ENCODE results near the gene FAM163B. TPM values are rescaled to one million over a fixed set of nuclear protein-coding genes. Genes with fewer than 3 reads are reported as not detected.

The FAM163B gene
- total RNA-seq, 4 donors from 2014 or later, result 0.64 TPM; not detected in 3

DNA sequence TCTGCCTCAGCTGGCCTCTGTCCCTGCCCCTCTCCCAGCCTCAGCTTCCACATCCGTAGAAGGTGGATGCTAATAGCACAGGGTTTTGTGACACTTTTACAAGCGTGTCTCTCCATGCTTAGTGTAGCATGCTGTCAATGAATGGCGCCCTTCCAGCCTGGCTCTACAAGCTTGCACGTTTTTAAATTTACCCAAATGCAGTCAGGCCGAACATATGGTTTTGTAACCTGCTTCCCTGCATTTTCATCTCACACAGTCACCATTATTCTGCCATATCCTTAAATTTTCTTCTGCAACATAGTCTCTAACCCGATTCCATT is 28.8 kb downstream of the FAM163B start:
- in situ Hi-C loops (cut with MboI; ENCODE audit: low pct_ligation_motif_present in 1 of 4, low pct_unique_long_range_greater_than_20kb in 1 of 4, low sequenced_read_pairs in 3 of 4), result no loop called here
- peaks cover 10 to 28% (median 18%) of the 10 kb centered on the region in 4 donors for H3K4me1 ChIP-seq

GRCh38 chr9:133579601-133580418 is 29.4 kb downstream of the FAM163B start:
- in situ Hi-C loops (cut with MboI; ENCODE audit: low pct_ligation_motif_present in 1 of 4, low pct_unique_long_range_greater_than_20kb in 1 of 4, low sequenced_read_pairs in 3 of 4), result no loop called here
- 78% methylated on average over 31 of the region's 31 CpGs; no CpG with 5 or more reads in 1 of the 2 donors for WGBS, 2 donors (ENCODE audit: low coverage in 1 of 2)
- TF ChIP-seq EP300 (IDR thresholded peaks at IDR 0.05; ENCODE audit: low read depth) (no peak), POLR2AphosphoS5 (IDR thresholded peaks at IDR 0.05) (no peak), POLR2A (IDR thresholded peaks at IDR 0.05) (no peak)
- TF ChIP-seq, protein P1, sequence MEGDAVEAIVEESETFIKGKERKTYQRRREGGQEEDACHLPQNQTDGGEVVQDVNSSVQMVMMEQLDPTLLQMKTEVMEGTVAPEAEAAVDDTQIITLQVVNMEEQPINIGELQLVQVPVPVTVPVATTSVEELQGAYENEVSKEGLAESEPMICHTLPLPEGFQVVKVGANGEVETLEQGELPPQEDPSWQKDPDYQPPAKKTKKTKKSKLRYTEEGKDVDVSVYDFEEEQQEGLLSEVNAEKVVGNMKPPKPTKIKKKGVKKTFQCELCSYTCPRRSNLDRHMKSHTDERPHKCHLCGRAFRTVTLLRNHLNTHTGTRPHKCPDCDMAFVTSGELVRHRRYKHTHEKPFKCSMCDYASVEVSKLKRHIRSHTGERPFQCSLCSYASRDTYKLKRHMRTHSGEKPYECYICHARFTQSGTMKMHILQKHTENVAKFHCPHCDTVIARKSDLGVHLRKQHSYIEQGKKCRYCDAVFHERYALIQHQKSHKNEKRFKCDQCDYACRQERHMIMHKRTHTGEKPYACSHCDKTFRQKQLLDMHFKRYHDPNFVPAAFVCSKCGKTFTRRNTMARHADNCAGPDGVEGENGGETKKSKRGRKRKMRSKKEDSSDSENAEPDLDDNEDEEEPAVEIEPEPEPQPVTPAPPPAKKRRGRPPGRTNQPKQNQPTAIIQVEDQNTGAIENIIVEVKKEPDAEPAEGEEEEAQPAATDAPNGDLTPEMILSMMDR (IDR thresholded peaks at IDR 0.05), result no peak

More for the DNA sequence above, 28.8 kb downstream of the FAM163B start:
- no peak for DNase-seq
- no peaks in the 10 kb centered on the region for H3K9me3 ChIP-seq
- 58 to 66% methylated on average over 5 to 6 of the region's 6 CpGs for WGBS, 2 donors (ENCODE audit: low coverage in 1 of 2)
- H3K4me3 ChIP-seq, result no peak overlapping the region
- TF ChIP-seq, protein P1 (IDR thresholded peaks at IDR 0.05), result no peak
- TF ChIP-seq POLR2A (IDR thresholded peaks at IDR 0.05) (no peak), EP300 (IDR thresholded peaks at IDR 0.05; ENCODE audit: low read depth) (no peak), POLR2AphosphoS5 (IDR thresholded peaks at IDR 0.05) (no peak)
- no peaks in the 10 kb centered on the region for H3K36me3 ChIP-seq
- peaks cover 24% of the 10 kb centered on the region for H3K27me3 ChIP-seq
- H3K27ac ChIP-seq, result no peak overlapping the region
- intact Hi-C loops (cut with DNase I; ENCODE audit: low total_unique reads), result no loop called here

DNA sequence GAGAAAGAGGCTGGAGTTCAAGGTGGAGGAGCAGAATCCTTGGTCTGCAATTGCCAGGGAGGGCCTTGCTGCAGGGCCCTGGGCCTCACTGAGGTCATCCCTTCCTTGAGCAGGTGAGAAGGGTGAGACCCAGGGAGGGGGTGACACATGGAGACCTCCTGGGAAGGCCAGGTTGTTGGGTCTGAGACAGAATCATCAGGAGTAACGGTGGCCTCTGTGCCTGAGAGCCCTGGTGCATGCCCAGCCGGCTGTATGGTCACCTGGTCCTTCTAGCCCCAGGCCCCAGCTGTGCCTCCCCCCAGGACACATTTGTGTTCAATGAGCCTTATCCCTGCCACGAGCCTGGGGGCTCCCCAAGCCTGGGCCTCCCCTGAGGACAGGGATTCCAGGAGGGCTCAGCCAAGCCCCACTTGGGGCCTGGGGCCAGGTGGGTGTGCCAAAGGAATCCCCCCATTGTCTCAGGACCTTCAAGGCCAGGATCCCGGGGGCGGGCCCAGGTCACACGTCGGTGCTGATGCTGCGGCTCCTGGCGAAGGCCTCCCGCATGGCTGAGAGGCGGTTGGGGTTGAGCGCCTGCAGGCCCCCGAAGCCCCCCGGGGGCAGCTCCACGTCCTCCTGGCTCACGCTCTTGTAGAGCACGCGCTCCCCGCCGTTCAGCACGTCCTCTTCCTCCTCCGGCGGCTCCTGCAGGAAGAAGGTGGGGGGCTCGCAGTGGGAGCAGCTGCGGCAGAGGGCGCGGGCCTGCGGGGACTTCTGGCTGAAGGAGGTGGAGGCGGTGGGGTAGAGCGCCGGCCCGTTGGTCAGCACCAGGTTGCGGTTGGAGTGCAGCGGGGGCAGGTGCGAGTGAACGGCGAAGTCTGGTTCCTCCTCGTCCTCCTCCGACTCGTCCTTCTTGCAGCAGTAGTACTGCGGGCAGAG is 30.4 kb downstream of the FAM163B start:
- H3K27me3 ChIP-seq, result peaks cover 16% of the 10 kb centered on the region
- peaks cover 0 to 12% (median 2%) of the 10 kb centered on the region in 4 donors for H3K4me1 ChIP-seq
- in situ Hi-C loops (cut with MboI; ENCODE audit: low pct_ligation_motif_present in 1 of 4, low pct_unique_long_range_greater_than_20kb in 1 of 4, low sequenced_read_pairs in 3 of 4), result no loop called here
- no peak for TF ChIP-seq POLR2A (IDR thresholded peaks at IDR 0.05)
- TF ChIP-seq, protein P1 (IDR thresholded peaks at IDR 0.05), result no peak
- TF ChIP-seq EP300 (IDR thresholded peaks at IDR 0.05; ENCODE audit: low read depth), result no peak
- TF ChIP-seq POLR2AphosphoS5 (IDR thresholded peaks at IDR 0.05), result no peak
- H3K27ac ChIP-seq, result no peak overlapping the region
- no peak overlapping the region for H3K4me3 ChIP-seq
- 73 to 75% methylated on average over 4 to 35 of the region's 41 CpGs for WGBS, 2 donors (ENCODE audit: low coverage in 1 of 2)
- H3K36me3 ChIP-seq, result no peaks in the 10 kb centered on the region
- DNase-seq, result no peak
- no peaks in the 10 kb centered on the region for H3K9me3 ChIP-seq
- intact Hi-C loops (cut with DNase I; ENCODE audit: low total_unique reads), result no loop called here

More at GRCh38 chr9:133579601-133580418, 29.4 kb downstream of the FAM163B start:
- no peaks in the 10 kb centered on the region for H3K9me3 ChIP-seq
- no peak overlapping the region for H3K4me3 ChIP-seq
- DNase-seq, result no peak
- H3K27ac ChIP-seq, result no peak overlapping the region
- H3K4me1 ChIP-seq, result peaks cover 5 to 22% (median 13%) of the 10 kb centered on the region in 4 donors
- no peaks in the 10 kb centered on the region for H3K36me3 ChIP-seq
- peaks cover 18% of the 10 kb centered on the region for H3K27me3 ChIP-seq
- intact Hi-C loops (cut with DNase I; ENCODE audit: low total_unique reads), result no loop called here

DNA sequence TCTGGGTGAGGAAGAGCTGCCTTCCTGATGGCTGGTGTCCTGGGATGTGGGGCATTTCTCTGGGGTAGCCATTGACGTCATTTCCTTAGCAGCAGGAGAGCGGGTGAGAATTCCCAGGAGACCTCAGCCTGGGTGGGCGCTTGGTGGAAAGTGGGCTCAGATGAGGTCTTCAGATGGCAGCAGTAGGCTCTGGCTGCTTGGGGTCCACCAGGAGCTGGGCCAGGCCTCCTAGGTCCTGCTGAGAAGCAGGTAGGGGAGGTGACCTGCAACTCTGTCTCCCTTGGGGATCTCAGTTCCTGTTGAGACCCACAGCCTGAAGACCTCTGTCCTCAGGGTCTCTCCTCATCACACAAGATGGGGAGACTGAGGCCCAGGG is 31.5 kb downstream of the FAM163B start:
- in situ Hi-C loops (cut with MboI; ENCODE audit: low pct_ligation_motif_present in 1 of 4, low pct_unique_long_range_greater_than_20kb in 1 of 4, low sequenced_read_pairs in 3 of 4), result no loop called here
- Histone ChIP-seq H3K36me3 (no peaks in the 10 kb centered on the region), H3K4me1 (peaks cover 0 to 17% (median 4%) of the 10 kb centered on the region in 4 donors), H3K27ac (no peak overlapping the region), H3K4me3 (no peak overlapping the region), H3K9me3 (no peaks in the 10 kb centered on the region), H3K27me3 (peaks cover 16% of the 10 kb centered on the region)
- TF ChIP-seq POLR2AphosphoS5 (IDR thresholded peaks at IDR 0.05), result no peak
- TF ChIP-seq POLR2A (IDR thresholded peaks at IDR 0.05), result no peak
- TF ChIP-seq EP300 (IDR thresholded peaks at IDR 0.05; ENCODE audit: low read depth), result no peak
- TF ChIP-seq, protein P1 (IDR thresholded peaks at IDR 0.05), result no peak
- WGBS, 2 donors (ENCODE audit: low coverage in 1 of 2), result 81% methylated on average over 3 of the region's 3 CpGs; no CpG with 5 or more reads in 1 of the 2 donors
- intact Hi-C loops (cut with DNase I; ENCODE audit: low total_unique reads), result no loop called here
- DNase-seq, result no peak

Measured in transverse colon (tissue), 4 donors.